ENCODE data around the gene SKAP1.

- TF ChIP-seq CTCF (IDR thresholded peaks at IDR 0.05) (no peak), ZFX (IDR thresholded peaks at IDR 0.05; ENCODE audit: borderline replicate concordance) (no peak)
These were observed 171.7 kb downstream of the SKAP1 start for GRCh38 chr17:48258331-48258730.
